GM19025 (cell line): ENCODE data around the gene HDHD3.
A peak's percentile ranks its signal among the peaks of the same experiment; 100 is the strongest.
"Not testable (repeated sequence)": the region's sequence is repeated elsewhere in the genome, so short reads cannot be mapped to it uniquely, and the experiment has no call there.

Experiments used
- ATAC-seq: cut with Tn5 transposase; IDR thresholded peaks from one replicate; pipeline ENCODE4 v1.9.1; 2021; ENCODE audit warnings: mild to moderate bottlenecking, low read depth, moderate library complexity; ENCODE audit not compliant: unreplicated experiment

HDHD3 gene

DNA sequence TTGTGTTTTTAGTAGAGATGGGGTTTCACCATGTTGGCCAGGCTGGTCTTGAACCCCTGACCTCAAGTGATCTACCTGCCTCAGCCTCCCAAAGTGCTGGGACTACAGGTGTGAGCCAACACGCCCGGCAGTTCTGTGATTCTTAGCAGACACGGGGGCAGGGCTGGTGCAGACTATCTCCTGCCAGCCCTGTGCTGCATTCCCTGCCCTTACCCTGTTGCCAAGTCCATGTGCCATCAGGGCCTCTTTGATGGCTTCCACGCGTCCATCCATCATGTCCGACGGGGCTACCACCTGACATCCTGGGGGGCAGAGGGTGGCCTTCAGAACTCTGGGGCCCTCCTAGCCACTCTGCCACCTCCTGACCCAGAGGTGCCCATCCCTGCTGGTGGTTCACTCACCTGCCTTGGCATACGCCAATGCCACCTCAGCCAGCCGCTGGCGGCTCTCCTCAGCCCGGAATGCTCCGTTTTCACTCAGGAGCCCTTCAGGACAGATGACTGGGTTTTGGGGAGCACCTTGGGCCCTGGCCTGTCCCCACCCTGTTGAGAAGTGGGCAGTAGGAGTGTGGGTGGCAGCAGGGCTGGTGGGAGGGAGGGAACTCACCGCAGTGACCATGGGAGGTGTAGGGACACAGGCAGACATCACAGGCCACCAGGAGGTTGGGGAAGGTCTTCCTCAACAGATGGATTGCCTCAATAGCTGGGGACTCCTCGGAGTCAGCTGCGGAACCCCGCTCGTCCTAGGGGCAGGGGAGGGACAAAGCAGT is 13.6 kb upstream of the HDHD3 start:
- no peak for ATAC-seq

GRCh38 chr9:113389451-113389850 is 12.7 kb upstream of the HDHD3 start:
- ATAC-seq: no peak

GRCh38 chr9:113388833-113389232 is 12.0 kb upstream of the HDHD3 start:
- no peak for ATAC-seq

GRCh38 chr9:113387560-113388230 is 10.9 kb upstream of the HDHD3 start:
- no peak for ATAC-seq

- no peak for ATAC-seq
Observed at GRCh38 chr9:113386571-113387393, 10.0 kb upstream of the HDHD3 start.

DNA sequence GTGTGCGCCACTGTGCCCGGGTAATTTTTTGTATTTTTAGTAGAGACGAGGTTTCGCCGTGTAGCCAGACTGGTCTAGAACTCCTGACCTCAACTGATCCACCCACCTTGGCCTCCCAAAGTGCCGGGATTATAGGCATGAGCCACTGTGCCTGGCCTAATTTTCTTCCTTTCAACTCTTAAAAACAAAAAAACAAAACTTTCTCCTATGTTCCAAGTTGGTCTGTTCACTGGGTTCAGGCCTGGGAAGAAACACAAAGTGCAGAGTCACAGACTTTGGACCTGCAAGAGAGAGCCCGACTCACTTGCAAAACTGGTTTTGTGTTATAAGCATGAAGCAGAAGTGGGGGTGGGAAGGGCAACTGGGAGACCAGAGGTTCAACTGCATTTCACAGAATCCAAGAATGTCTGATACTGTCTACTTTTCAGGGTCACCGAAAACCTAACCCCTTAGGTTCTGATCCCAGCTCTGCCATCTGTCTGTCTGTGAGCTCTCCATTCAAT is 5.2 kb upstream of the HDHD3 start:
- ATAC-seq: no peak

DNA sequence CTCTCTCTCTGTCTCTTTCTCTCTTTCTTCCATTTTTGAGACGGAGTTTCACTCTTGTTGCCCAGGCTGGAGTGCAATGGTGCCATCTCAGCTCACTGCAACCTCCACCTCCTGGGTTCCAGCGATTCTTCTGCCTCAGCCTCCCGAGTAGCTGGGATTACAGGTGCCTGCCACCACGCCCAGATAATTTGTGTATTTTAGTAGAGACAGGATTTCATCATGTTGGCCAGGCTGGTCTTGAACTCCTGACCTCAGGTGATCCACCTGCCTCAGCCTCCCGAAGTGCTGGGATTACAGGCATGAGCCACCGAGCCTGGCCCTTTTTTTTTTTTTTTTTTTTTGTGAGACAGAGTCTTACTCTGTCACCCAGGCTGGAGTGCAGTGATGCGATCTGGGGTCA is 4.7 kb upstream of the HDHD3 start:
- ATAC-seq: not testable (repeated sequence)

DNA sequence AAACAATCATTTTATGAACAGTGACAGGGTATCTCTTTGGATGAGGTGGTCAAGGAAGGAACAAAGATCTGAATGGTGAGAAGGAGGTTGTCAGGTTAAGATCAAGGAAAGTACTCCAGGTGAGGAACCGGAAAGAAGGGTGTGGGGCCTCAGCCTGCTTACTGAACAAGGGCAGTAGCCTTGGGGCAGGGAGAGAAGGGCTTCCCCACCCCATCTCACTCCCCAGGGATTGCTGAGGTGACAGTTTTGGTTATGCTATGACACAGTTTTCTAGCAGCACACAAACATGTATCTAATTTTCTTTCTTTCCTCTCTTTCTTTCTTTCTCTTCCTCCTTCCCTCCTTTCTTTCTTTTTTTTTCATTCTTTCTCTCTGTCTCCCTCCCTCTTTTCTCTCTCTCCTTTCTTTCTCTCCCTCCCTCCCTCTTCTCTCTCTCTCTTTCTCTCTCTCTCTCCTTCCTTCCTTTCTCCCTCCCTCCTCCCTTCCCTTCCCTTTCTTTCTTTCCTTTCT is 4.1 kb upstream of the HDHD3 start:
- ATAC-seq: peak; percentile 50

- not testable (repeated sequence) for ATAC-seq
Observed at GRCh38 chr9:113379829-113380210, 3.0 kb upstream of the HDHD3 start.

DNA sequence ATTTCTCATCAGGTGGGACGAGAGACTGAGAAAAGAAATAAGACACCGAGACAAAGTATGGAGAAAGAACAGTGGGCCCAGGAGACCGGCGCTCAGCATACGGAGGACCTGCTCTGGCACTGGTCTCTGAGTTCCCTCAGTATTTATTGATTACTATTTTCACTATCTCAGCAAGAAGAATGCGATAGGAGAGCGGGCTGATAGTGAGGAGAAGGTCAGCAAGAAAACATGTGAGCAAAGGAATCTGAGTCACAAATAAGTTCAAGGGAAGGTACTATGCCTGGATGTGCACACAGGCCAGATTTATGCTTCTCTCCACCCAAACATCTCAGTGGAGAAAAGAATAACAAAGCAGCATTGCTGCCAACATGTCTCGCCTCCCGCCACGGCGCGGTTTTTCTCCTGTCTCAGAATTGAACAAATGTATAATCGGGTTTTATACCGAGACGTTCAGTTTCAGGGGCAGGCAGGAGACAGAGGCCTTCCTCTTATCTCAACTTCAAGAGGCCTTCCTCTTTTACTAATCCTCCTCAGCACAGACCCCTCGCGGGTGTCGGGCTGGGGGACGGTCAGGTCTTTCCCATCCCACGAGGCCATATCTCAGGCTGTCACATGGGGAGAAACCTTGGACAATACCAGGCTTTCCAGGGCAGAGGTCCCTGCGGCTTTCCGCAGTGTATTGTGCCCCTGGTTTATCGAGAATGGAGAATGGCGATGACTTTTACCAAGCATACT is 2.5 kb upstream of the HDHD3 start:
- not testable (repeated sequence) for ATAC-seq

- no peak for ATAC-seq
Observed at GRCh38 chr9:113375057-113376023, 1.4 kb downstream of the HDHD3 start.

DNA sequence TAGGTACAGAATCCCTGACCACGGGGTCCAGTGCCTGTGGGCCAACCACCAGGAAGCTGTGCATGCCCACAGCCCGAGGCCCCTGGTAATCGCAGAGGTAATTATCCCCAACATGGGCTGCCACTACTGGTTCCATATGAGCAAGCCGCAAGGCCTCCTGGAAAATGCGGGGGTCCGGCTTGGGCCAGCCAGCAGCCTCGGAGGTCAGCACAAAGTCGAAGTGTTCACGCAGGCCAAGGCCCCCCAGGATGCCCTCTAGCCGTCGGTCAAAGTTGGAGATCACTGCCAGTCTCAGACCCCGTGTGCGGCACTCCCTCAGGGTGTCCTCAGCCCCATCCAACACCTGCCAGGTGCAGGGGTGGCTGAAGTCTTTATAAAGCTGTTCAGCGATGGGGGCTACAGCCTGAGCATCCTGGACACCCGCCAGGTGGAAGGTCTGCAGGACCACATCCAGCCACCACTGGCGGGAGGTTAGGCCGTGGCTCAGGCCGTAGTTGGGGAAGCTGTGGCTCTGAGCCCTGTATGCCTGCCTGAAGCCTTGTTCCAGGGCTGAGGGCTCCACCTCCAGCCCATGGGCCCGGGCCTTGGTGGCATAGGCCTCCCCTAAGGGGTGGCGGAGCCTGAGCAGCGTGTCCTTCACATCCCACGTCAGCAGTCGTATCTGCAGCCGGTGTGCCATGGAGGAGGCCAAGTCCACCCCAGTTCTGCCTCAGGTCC is 3.0 kb downstream of the HDHD3 start:
- no peak for ATAC-seq

DNA sequence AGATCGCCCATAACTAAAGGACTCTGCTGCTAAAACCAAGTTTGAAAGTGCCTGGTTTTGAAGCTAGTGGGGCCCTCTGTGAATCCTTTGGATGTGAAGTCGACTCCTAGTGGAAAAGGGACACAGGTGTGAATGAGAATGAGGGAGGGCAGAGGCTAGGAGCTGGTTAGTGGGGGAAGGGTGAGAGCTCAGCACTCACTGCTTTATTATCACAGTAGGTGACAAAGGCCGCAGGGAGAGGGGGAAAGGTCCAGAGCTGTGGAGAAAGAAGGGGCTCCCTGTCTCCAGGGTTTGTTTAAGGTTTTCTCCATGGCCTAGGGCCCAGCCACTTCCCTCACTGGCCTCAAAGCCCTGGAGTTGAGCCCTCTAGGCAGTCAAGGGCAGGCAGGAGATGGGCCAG is 3.5 kb downstream of the HDHD3 start:
- no peak for ATAC-seq

GRCh38 chr9:113372059-113372458 is 4.7 kb downstream of the HDHD3 start:
- ATAC-seq: no peak

DNA sequence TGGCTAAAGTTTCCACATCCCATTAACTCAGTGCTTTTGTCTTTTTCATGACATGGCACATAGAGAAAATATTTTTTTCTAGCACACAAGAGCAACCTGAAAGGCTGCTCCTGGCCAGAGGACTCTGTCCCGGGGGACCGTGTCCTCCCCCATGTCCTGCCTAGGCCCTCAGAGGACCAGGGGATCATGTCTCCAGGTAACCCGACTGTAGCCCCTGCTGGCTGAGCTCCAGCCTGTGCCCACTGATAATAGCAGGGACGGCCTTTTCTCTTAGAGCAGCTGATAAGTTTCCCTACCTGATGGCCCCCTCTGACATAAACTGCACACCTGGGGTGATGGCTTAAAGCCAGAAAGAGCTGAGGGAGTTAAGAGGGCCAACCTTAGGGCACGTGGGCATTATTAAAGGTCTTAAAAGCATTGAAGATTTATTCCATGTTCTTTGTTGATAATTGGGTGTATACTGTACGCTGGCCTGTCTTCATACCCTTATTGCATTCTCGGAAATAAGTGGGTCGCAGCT is 5.9 kb downstream of the HDHD3 start:
- ATAC-seq: no peak

GRCh38 chr9:113369855-113370140 is 7.0 kb downstream of the HDHD3 start:
- no peak for ATAC-seq

GRCh38 chr9:113368982-113369854 is 7.6 kb downstream of the HDHD3 start:
- ATAC-seq: no peak
